OCI-LY7 (cell line): ENCODE measurements around the gene DGKZ. TPM values are rescaled to one million over a fixed set of nuclear protein-coding genes. Genes with fewer than 3 reads are reported as not detected.

Source experiments
- BruUV-seq: library from RNA; stranded (reverse); fragments of 400-500 nt; replicated peaks from 2 replicates; lab custom pipeline; 2021; lab: Mats Ljungman, UMichigan
- CTCF ChIA-PET: fragments of 300-600 bp; sonication (Branson Sonifier 250); formaldehyde crosslinking; loops from one replicate; lab custom pipeline; 2022; ENCODE audit warnings: antibody characterized with exemption; ENCODE audit not compliant: unreplicated experiment; lab: Charles Lee
- POLR2A ChIA-PET: fragments of 300-600 bp; sonication (Branson Sonifier 250); formaldehyde crosslinking; loops from one replicate; lab custom pipeline; 2022; ENCODE audit warnings: antibody characterized with exemption; lab: Charles Lee
- DNase-seq: peaks from one replicate; pipeline ENCODE4 v3.0.0-alpha.2; 2015; ENCODE audit warnings: low spot score
- H2AFZ ChIP-seq: fragments of 200-600 bp; sonication (generic), shearing (Covaris generic); 2 replicates; pipeline ENCODE4 v1.6.1; 2014; ENCODE audit warnings: mild to moderate bottlenecking, antibody characterized with exemption, low read length, moderate library complexity
- H3K27ac ChIP-seq: fragments of 200-600 bp; sonication (generic); 2 replicates; pipeline ENCODE4 v1.5.1; 2014; ENCODE audit warnings: mixed run types, low read depth, mild to moderate bottlenecking, moderate library complexity, low read length, inconsistent platforms; ENCODE audit not compliant: poor library complexity, severe bottlenecking
- H3K36me3 ChIP-seq: fragments of 200-600 bp; sonication (generic); 2 replicates; pipeline ENCODE4 v1.6.1; 2014; ENCODE audit warnings: mild to moderate bottlenecking, antibody characterized with exemption, low read length, moderate library complexity, mixed read lengths; ENCODE audit not compliant: insufficient read depth
- H3K4me1 ChIP-seq: fragments of 200-600 bp; sonication (generic); 2 replicates; pipeline ENCODE4 v1.5.1; 2014; ENCODE audit warnings: mild to moderate bottlenecking, low read length; ENCODE audit not compliant: insufficient read depth, poor library complexity, severe bottlenecking
- H3K4me2 ChIP-seq: fragments of 200-600 bp; sonication (generic); 2 replicates; pipeline ENCODE4 v1.6.1; 2014; ENCODE audit warnings: mild to moderate bottlenecking, low read length
- H3K4me3 ChIP-seq: fragments of 200-600 bp; sonication (generic); 2 replicates; pipeline ENCODE4 v1.5.1; 2014; ENCODE audit warnings: mild to moderate bottlenecking, low read depth, low read length; ENCODE audit not compliant: poor library complexity, severe bottlenecking
- H3K79me2 ChIP-seq: fragments of 200-600 bp; sonication (generic); 2 replicates; pipeline ENCODE4 v1.6.1; 2016; ENCODE audit warnings: low read depth, mild to moderate bottlenecking, low read length, moderate library complexity, mixed read lengths; ENCODE audit not compliant: insufficient read depth
- H3K9me2 ChIP-seq: fragments of 200-600 bp; sonication (generic); 2 replicates; pipeline ENCODE4 v1.6.1; 2016; ENCODE audit warnings: mild to moderate bottlenecking, low read length, mixed read lengths; ENCODE audit not compliant: insufficient read depth
- H3K9me3 ChIP-seq: fragments of 200-600 bp; sonication (generic); 2 replicates; pipeline ENCODE4 v1.6.1; 2014; ENCODE audit warnings: mild to moderate bottlenecking, mixed run types, low read length, mixed read lengths
- H4K20me1 ChIP-seq: fragments of 200-600 bp; sonication (generic); 2 replicates; pipeline ENCODE4 v1.6.1; 2014; ENCODE audit warnings: mild to moderate bottlenecking, antibody characterized with exemption, low read length, moderate library complexity, mixed read lengths; ENCODE audit not compliant: insufficient read depth
- CTCF ChIP-seq: fragments of 200-600 bp; sonication (generic); conservative IDR thresholded peaks from 2 replicates; pipeline ENCODE4 v1.5.1; 2014; ENCODE audit warnings: mild to moderate bottlenecking, antibody characterized with exemption, low read length, moderate library complexity, mixed read lengths
- EZH2phosphoT487 ChIP-seq: fragments of 200-600 bp; sonication (generic); IDR thresholded peaks from 2 replicates; pipeline ENCODE4 v1.6.1; 2018; ENCODE audit warnings: low read depth, borderline replicate concordance, mild to moderate bottlenecking, mixed run types, antibody characterized with exemption, low read length, moderate library complexity, mixed read lengths
- intact Hi-C: fragments of 100-400 bp; cut with micrococcal nuclease; formaldehyde crosslinking; loops from one replicate; pipeline ENCODE4 v1.10.0; 2022; ENCODE audit not compliant: unreplicated experiment
- total RNA-seq, 2 experiments: library from RNA; depleted of rRNA in 1 of 2; stranded (reverse); fragments of >200 nt in 1 of 2; shearing (Covaris generic) in 1 of 2; gene quantifications; 2 replicates each; pipeline ENCODE4 v1.2.3, GENCODE V29; 2014 to 2022

Gene DGKZ
- total RNA-seq, 2 experiments from 2014 or later: 134 to 141 TPM

DNA sequence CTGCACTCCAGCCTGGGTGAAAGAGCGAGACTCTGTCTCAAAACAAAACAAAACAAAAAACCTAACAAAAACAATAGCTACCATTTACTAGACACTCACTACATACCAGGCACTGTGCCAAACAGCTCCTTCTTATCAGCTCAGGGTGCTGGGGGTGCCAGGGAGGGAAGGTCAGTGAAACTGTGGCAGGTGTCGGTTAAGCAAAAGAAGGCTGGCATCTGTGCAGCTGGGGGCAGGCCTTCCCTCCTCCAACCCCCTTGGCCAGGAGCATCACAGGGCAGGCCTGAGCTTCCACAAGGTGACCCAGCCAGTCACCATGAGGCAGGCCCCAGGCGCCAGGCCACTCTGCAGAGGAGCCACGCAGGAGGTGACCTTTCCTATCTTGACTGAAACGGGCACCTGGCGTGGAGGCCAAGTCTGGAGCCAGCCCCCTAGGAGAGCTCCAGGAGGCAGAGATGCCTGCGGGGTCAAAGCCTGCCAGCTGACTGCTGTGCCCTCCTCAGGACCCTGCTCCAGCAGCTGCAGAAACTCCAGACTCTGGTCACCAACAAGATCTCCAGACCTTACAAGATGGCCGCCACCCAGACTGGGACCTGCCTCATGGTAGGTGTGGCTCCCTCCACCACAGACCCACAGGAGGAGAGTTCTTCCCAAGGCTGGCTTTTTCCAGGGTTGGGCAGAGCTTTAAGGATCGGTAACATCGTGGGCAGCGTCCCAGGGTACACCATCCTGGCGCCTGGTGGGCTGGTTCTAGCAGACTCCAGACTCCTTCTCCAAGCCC, 31.3 kb upstream of the DGKZ start:
- no peak overlapping the region for H3K27ac ChIP-seq
- ChIA-PET CTCF (interaction anchor here (0.6 to 1.1 kb wide), 2 partner anchors 78 to 468 kb away, joined by 3 to 7 read pairs; no protein-coding TSS in a partner anchor), POLR2A (interaction anchor here (0.6 to 4.1 kb wide), 2 partner anchors 28 to 73 kb away, joined by 3 to 24 read pairs; no protein-coding TSS in a partner anchor)
- H3K4me1 ChIP-seq: peaks cover 14% of the 10 kb centered on the region
- no peak for TF ChIP-seq CTCF
- TF ChIP-seq EZH2phosphoT487: no peak
- intact Hi-C loops: loop anchor here (1.0 kb wide), 1 partner anchor 77 kb away; no protein-coding TSS in a partner anchor
- no peak overlapping the region for H2AFZ ChIP-seq
- no peaks in the 10 kb centered on the region for H3K36me3 ChIP-seq
- H4K20me1 ChIP-seq: no peaks in the 10 kb centered on the region
- DNase-seq: no peak
- no TSS peak for BruUV-seq
- H3K9me3 ChIP-seq: no peaks in the 10 kb centered on the region
- no peaks in the 10 kb centered on the region for H3K79me2 ChIP-seq
- H3K4me3 ChIP-seq: no peak overlapping the region
- H3K4me2 ChIP-seq: no peak overlapping the region
- no peaks in the 10 kb centered on the region for H3K9me2 ChIP-seq

DNA sequence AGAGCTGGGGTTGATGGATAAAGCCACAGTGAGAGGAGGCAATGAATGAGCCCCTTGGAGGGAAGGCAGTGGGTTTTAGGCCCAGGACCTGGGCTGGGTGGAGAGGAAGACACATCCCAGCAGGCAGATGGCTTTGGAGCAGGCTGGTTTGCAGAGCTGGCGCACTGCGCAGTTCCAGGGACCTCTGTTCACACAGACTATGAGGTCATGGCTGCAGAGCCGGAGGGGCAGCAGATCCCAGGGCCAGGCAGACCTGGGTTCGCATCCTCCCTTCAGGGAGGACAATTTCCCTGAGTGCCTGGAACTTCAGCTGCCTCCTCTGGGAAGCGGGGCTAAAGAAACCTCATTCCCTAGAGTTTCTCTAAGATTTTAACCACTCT, 28.2 kb upstream of the DGKZ start:
- BruUV-seq: no TSS peak
- Histone ChIP-seq H3K36me3 (no peaks in the 10 kb centered on the region), H4K20me1 (no peaks in the 10 kb centered on the region), H3K4me3 (no peak overlapping the region), H2AFZ (peak overlapping the region; percentile 81), H3K9me3 (no peaks in the 10 kb centered on the region), H3K9me2 (no peaks in the 10 kb centered on the region), H3K79me2 (no peaks in the 10 kb centered on the region), H3K4me2 (peak overlapping the region; percentile 39), H3K27ac (peak overlapping the region; percentile 37), H3K4me1 (peaks cover 14% of the 10 kb centered on the region)
- TF ChIP-seq EZH2phosphoT487 (no peak), CTCF (no peak)
- CTCF ChIA-PET: interaction anchor here (0.8 to 2.2 kb wide), 7 partner anchors 10 to 80 kb away, joined by 4 to 10 read pairs (median 6); no protein-coding TSS in a partner anchor
- intact Hi-C loops: no loop called here
- DNase-seq: no peak
- POLR2A ChIA-PET: interaction anchor here (0.6 to 3.0 kb wide), 7 partner anchors 9 to 158 kb away, joined by 3 to 15 read pairs (median 6); no protein-coding TSS in a partner anchor

- no peak overlapping the region for H3K4me2 ChIP-seq
Measured at GRCh38 chr11:46321757-46322156, 25.5 kb upstream of the DGKZ start.

More at GRCh38 chr11:46321757-46322156, 25.5 kb upstream of the DGKZ start:
- no peaks in the 10 kb centered on the region for H3K9me2 ChIP-seq
- no peak overlapping the region for H2AFZ ChIP-seq
- peaks cover 14% of the 10 kb centered on the region for H3K4me1 ChIP-seq
- no peak overlapping the region for H3K27ac ChIP-seq
- CTCF ChIA-PET: no interaction called here
- H3K36me3 ChIP-seq: no peaks in the 10 kb centered on the region
- POLR2A ChIA-PET: interaction anchor here (0.7 to 1.0 kb wide), 2 partner anchors 172 to 239 kb away, joined by 3 read pairs; no protein-coding TSS in a partner anchor
- no peak for DNase-seq
- H3K9me3 ChIP-seq: no peaks in the 10 kb centered on the region
- TF ChIP-seq EZH2phosphoT487 (no peak), CTCF (no peak)
- H3K4me3 ChIP-seq: no peak overlapping the region
- no peaks in the 10 kb centered on the region for H3K79me2 ChIP-seq
- intact Hi-C loops: no loop called here
- H4K20me1 ChIP-seq: no peaks in the 10 kb centered on the region
- no TSS peak for BruUV-seq
